Measurements from ENCODE around the gene HERC4. TPM values are rescaled to one million over a fixed set of nuclear protein-coding genes. Genes with fewer than 3 reads are reported as not detected.
A peak's percentile ranks its signal among the peaks of the same experiment; 100 is the strongest.

Gene HERC4
- total RNA-seq, 4 donors from 2014 or later = 54.5 to 82.4 (median 67.5) TPM

DNA sequence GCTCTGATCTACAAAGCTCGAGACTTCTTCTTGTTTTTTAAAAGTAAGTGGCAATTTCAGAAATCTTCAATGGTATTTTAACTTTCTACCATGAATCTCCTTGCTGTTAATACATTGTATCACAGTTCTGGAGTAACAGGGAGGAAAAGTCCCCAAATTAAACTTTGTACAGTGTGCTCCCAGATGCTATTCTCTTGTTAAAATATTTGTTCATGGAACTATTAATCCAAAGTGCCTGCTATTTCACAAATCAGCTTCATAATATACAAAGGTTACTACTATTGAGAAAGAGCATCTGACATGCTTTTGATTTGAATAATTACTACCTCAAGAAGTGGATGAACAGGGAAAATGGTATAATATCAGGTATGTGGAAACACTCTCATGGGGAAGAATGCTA, 154.0 kb downstream of the HERC4 start:
- Histone ChIP-seq H3K9me3 (no peaks in the 10 kb centered on the region), H3K27me3 (no peaks in the 10 kb centered on the region), H3K27ac (no peak overlapping the region), H3K4me3 (replicated peaks in 1 of 3) (no peak overlapping the region), H3K4me1 (no peaks in the 10 kb centered on the region), H3K36me3 (peaks cover 5 to 8% of the 10 kb centered on the region in 2 donors)
- 91 to 93% methylated on average over 1 of the region's 1 CpG for WGBS, 2 donors
- no peak for TF ChIP-seq POLR2A (IDR thresholded peaks at IDR 0.05)
- no peak for TF ChIP-seq CTCF (IDR thresholded peaks at IDR 0.05)
- DNase-seq = no peak
- intact Hi-C loops (cut with DNase I) = no loop called here

- Histone ChIP-seq H3K9me3 (no peaks in the 10 kb centered on the region), H3K4me1 (no peaks in the 10 kb centered on the region), H3K27me3 (no peaks in the 10 kb centered on the region), H3K4me3 (replicated peaks in 1 of 3) (no peak overlapping the region), H3K36me3 (peaks cover 15 to 18% of the 10 kb centered on the region in 2 donors), H3K27ac (no peak overlapping the region)
- TF ChIP-seq CTCF (IDR thresholded peaks at IDR 0.05) (no peak), POLR2A (IDR thresholded peaks at IDR 0.05) (no peak)
- intact Hi-C loops (cut with DNase I) = no loop called here
- 81 to 89% methylated on average over 1 of the region's 1 CpG for WGBS, 2 donors
- no peak for DNase-seq
These were observed 157.4 kb downstream of the HERC4 start for GRCh38 chr10:67917679-67918078.

GRCh38 chr10:67917169-67917568, 157.9 kb downstream of the HERC4 start:
- Histone ChIP-seq H3K4me1 (no peaks in the 10 kb centered on the region), H3K36me3 (peaks cover 21 to 23% of the 10 kb centered on the region in 2 donors), H3K27me3 (no peaks in the 10 kb centered on the region), H3K9me3 (no peaks in the 10 kb centered on the region), H3K27ac (no peak overlapping the region), H3K4me3 (replicated peaks in 1 of 3) (no peak overlapping the region)
- DNase-seq = no peak
- intact Hi-C loops (cut with DNase I) = no loop called here
- 93 to 98% methylated on average over 2 of the region's 2 CpGs for WGBS, 2 donors
- TF ChIP-seq CTCF (IDR thresholded peaks at IDR 0.05) (no peak), POLR2A (IDR thresholded peaks at IDR 0.05) (no peak)

GRCh38 chr10:67914777-67915340, 160.2 kb downstream of the HERC4 start:
- no peaks in the 10 kb centered on the region for H3K27me3 ChIP-seq
- TF ChIP-seq CTCF (IDR thresholded peaks at IDR 0.05) (no peak), POLR2A (IDR thresholded peaks at IDR 0.05) (no peak)
- H3K4me3 ChIP-seq (replicated peaks in 1 of 3) = no peak overlapping the region
- no peak overlapping the region for H3K27ac ChIP-seq
- WGBS, 2 donors = 91% methylated on average over 8 of the region's 8 CpGs
- intact Hi-C loops (cut with DNase I) = no loop called here
- no peaks in the 10 kb centered on the region for H3K4me1 ChIP-seq
- peaks cover 31 to 33% of the 10 kb centered on the region in 2 donors for H3K36me3 ChIP-seq
- DNase-seq = peak in 1 of 2 donors; percentile 11
- H3K9me3 ChIP-seq = no peaks in the 10 kb centered on the region

GRCh38 chr10:67912331-67912946, 162.6 kb downstream of the HERC4 start:
- H3K4me3 ChIP-seq (replicated peaks in 1 of 3) = no peak overlapping the region
- H3K36me3 ChIP-seq = peaks cover 46 to 54% of the 10 kb centered on the region in 2 donors
- intact Hi-C loops (cut with DNase I) = no loop called here
- TF ChIP-seq POLR2A (IDR thresholded peaks at IDR 0.05) (no peak), CTCF (IDR thresholded peaks at IDR 0.05) (no peak)
- 87 to 90% methylated on average over 2 of the region's 2 CpGs for WGBS, 2 donors
- H3K27ac ChIP-seq = no peak overlapping the region
- no peaks in the 10 kb centered on the region for H3K9me3 ChIP-seq
- H3K4me1 ChIP-seq = no peaks in the 10 kb centered on the region
- no peaks in the 10 kb centered on the region for H3K27me3 ChIP-seq
- no peak for DNase-seq
